GM20431 (cell line): ENCODE measurements around the gene ETV6.

Experiments used
- in situ Hi-C: fragments of 300-500 bp; cut with MseI, MboI; formaldehyde crosslinking; loops from one replicate; pipeline ENCODE4 v1.15.0; 2020; ENCODE audit warnings: low sequenced_read_pairs; ENCODE audit not compliant: unreplicated experiment

ETV6 gene

GRCh38 chr12:11753826-11754225, 104.4 kb downstream of the ETV6 start:
- in situ Hi-C loops, result loop anchor here (25.0 kb wide), 1 partner anchor 258 kb away; no protein-coding TSS in a partner anchor

GRCh38 chr12:11754256-11754655, 104.8 kb downstream of the ETV6 start:
- in situ Hi-C loops, result loop anchor here (25.0 kb wide), 1 partner anchor 258 kb away; no protein-coding TSS in a partner anchor

- in situ Hi-C loops, result loop anchor here (25.0 kb wide), 1 partner anchor 257 kb away; no protein-coding TSS in a partner anchor
Measured at GRCh38 chr12:11755302-11755930, 105.9 kb downstream of the ETV6 start.

GRCh38 chr12:11756022-11756421, 106.5 kb downstream of the ETV6 start:
- in situ Hi-C loops, result loop anchor here (25.0 kb wide), 1 partner anchor 256 kb away; no protein-coding TSS in a partner anchor

- in situ Hi-C loops, result loop anchor here (25.0 kb wide), 1 partner anchor 256 kb away; no protein-coding TSS in a partner anchor
Measured at GRCh38 chr12:11756523-11756922, 107.0 kb downstream of the ETV6 start.

GRCh38 chr12:11757095-11757494, 107.6 kb downstream of the ETV6 start:
- in situ Hi-C loops, result loop anchor here (25.0 kb wide), 1 partner anchor 255 kb away; no protein-coding TSS in a partner anchor

GRCh38 chr12:11757531-11757930, 108.1 kb downstream of the ETV6 start:
- in situ Hi-C loops, result loop anchor here (25.0 kb wide), 1 partner anchor 255 kb away; no protein-coding TSS in a partner anchor

- in situ Hi-C loops, result loop anchor here (25.0 kb wide), 1 partner anchor 254 kb away; no protein-coding TSS in a partner anchor
Measured at GRCh38 chr12:11758087-11758486, 108.6 kb downstream of the ETV6 start.

GRCh38 chr12:11758510-11759493, 109.3 kb downstream of the ETV6 start:
- in situ Hi-C loops, result loop anchor here (25.0 kb wide), 1 partner anchor 253 kb away; no protein-coding TSS in a partner anchor

GRCh38 chr12:11759494-11759878, 110.0 kb downstream of the ETV6 start:
- in situ Hi-C loops, result loop anchor here (25.0 kb wide), 1 partner anchor 253 kb away; no protein-coding TSS in a partner anchor

- in situ Hi-C loops, result loop anchor here (25.0 kb wide), 1 partner anchor 252 kb away; no protein-coding TSS in a partner anchor
Measured at GRCh38 chr12:11759899-11760298, 110.4 kb downstream of the ETV6 start.

- in situ Hi-C loops, result loop anchor here (25.0 kb wide), 1 partner anchor 250 kb away; no protein-coding TSS in a partner anchor
Measured at GRCh38 chr12:11761869-11762567, 112.5 kb downstream of the ETV6 start.

GRCh38 chr12:11762723-11763326, 113.4 kb downstream of the ETV6 start:
- in situ Hi-C loops, result loop anchor here (25.0 kb wide), 1 partner anchor 249 kb away; no protein-coding TSS in a partner anchor

- in situ Hi-C loops, result loop anchor here (25.0 kb wide), 1 partner anchor 248 kb away; no protein-coding TSS in a partner anchor
Measured at GRCh38 chr12:11763760-11764520, 114.5 kb downstream of the ETV6 start.

GRCh38 chr12:11764837-11765236, 115.4 kb downstream of the ETV6 start:
- in situ Hi-C loops, result loop anchor here (25.0 kb wide), 1 partner anchor 247 kb away; no protein-coding TSS in a partner anchor

- in situ Hi-C loops, result loop anchor here (25.0 kb wide), 1 partner anchor 247 kb away; no protein-coding TSS in a partner anchor
Measured at GRCh38 chr12:11765421-11765816, 115.9 kb downstream of the ETV6 start.

GRCh38 chr12:11765817-11766794, 116.6 kb downstream of the ETV6 start:
- in situ Hi-C loops, result loop anchor here (25.0 kb wide), 1 partner anchor 246 kb away; no protein-coding TSS in a partner anchor
